Hematopoietic multipotent progenitor cell treated with erythropoietin and hydrocortisone succinate and interleukin-3 and kit ligand, for 4 days (in vitro differentiated cells): Measurements from ENCODE around the gene MT1B.
"Not testable (repeated sequence)": the region's sequence is repeated elsewhere in the genome, so short reads cannot be mapped to it uniquely, and the experiment has no call there.

Source experiments
- DNase-seq: peaks from one replicate; pipeline ENCODE4 v3.0.0-alpha.2; 2015

The MT1B gene

DNA sequence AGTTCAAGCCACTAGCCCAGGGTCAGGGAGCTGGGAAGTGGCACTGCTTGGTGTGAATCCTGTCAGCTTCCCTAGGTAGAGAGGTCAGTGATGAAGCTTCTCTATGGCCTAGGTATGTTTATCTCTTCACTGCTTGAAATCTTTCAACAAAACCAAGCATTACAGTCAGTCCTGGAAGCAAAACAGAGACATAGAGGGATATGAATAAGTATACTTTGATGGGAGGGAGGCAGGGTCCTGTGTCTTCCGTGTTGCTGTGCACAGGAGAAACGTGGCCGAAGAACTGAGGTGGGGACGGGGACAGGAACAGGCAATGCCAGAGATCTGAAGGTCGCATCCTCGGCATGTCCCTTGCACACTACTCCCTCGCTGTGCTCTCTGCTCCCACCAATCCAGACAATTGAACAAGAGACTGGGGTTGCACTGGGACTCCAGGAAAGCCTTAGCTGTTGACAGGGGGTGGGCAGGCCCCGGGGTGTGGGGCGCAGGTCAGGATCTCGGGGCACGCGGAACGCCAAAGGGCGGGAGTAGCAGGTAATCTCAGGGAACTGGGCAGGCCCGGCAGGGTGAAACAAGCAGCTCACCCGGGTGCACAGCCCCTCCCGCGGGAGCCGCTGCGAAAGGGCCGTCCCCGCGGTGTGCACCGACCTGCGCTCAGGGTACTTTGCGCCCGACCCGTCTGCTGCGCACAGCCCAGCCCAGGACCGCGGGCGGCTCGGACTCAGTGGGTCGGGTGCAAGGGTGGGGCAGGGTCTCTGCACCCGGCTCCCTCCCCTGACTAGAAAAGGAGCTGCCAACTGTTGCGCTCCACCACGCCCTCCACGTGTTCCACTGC is 17.5 kb downstream of the MT1B start, which contains the start of gene MT1H:
TSS of gene MT1H (plus strand) at position 810 of the 835 bp plus-strand sequence. CDS start 71 bp downstream, outside the sequence.
- DNase-seq: peak; percentile 63

DNA sequence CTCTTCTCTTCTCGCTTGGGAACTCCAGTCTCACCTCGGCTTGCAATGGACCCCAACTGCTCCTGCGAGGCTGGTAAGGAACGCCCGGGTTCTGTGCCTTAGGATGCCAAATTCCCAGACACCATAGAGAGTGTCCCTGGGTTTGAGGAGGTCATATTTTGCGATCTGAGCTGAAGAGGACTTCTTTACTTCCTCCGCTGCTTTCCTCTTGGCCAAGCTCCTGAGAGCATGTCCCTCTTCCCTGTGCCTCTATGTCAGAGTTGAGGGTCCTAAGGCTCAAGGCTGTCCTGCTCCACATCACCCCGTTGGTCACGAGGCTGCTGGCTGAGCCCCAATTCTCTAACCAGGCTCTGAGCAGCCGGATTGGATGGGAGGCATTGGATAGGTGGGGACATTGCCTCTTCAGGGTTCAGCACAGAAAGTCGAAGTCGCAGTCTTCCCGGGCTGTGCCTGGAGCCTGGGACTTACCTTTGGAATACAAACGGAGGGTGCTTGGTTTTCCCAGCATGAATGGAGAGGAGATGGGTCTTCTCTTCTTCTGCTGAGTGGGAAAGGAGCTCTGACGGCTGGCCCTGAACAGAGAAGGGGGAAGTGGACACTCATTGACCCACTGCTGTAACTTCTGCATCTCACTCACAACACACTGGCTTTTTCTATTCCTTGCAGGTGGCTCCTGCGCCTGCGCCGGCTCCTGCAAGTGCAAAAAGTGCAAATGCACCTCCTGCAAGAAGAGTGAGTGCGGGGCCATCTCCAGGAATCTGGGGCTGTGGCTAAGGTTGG is 18.3 kb downstream of the MT1B start:
- no peak for DNase-seq

DNA sequence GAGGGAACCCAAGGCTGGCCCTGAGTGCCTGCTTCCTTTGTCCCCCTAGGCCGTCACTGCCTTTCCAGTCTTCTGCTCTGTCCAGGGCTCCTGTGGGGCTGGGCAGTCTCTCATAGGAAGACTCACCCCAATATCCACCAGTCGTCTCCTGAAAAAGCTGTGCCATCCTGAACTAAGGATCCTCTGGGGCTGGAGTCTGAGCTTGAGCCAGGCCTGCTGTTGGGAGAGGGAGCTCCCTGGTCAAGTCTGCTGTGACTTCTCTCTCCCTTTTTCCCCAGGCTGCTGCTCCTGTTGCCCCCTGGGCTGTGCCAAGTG is 18.9 kb downstream of the MT1B start:
- DNase-seq: no peak

DNA sequence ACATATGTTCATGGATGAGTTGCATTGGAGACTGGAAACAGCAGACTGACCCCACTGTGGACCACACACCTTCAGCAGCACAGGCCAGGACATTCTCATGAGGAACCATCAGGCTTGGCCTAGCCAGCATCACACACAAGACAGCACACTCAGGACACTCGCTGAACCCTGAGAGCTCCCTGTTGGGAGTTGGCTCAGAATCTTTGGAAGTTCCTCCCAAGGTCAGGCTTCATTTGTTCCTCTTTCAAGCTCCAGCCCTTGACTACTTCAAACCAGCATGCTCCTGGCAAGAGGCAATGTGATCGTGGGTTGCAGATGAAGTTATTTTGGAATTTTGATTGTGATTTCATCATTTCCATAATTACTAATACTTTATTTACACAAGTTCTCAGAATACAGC is 20.0 kb downstream of the MT1B start:
- not testable (repeated sequence) for DNase-seq

DNA sequence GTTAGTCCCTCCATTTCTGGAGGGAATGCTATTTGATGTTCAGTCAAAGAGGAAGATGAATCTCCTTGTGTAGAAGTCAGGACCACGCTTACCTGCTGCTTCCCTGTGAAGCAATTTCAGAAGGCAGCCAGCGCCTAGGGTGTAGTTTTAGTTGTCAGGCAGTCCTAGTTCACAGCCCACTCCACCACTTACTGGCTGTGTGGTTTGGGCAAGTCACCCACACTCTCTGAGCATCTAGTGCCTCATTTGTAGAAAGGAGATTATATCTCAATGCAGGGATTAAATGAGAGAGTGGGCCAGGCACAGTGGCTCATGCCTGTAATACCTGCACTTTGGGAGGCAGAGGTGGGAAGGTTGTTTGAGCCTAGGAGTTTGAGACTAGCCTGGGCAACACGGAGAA is 20.5 kb downstream of the MT1B start:
- DNase-seq: not testable (repeated sequence)

DNA sequence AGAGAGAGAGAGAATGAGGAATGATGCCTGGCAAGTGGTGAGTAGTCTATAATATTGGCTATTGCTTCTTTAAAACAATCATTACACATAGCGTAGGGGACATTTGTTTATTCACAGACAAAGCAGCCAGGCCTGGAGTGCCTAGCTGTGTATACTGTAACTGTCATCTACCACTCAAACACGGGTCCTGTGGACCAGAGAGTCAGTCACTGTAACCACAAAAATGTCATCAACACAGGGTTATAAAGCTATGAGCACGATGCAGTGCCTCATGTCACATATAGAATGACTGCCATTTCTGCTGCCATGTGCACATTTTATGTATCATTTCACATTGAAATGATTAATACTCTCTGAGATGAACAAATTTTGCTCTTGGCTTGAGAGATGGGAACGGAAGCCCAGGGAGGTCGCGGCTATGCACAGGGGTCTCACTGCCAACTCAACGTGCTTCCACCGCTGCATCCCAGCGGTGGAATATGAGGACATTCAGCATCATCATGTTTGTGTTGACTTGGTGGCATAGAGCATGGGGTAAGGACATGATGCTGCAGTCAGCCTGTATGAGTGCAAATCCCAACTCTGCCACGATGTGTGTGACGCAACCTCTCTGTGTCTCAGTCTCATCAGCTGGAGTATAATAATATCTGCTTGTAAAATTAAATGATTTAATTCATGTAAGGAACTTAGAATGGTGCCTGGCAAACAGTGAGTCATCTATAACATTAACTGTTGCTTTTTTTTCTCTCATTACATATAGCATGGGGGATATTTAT is 21.3 kb downstream of the MT1B start:
- DNase-seq: no peak

DNA sequence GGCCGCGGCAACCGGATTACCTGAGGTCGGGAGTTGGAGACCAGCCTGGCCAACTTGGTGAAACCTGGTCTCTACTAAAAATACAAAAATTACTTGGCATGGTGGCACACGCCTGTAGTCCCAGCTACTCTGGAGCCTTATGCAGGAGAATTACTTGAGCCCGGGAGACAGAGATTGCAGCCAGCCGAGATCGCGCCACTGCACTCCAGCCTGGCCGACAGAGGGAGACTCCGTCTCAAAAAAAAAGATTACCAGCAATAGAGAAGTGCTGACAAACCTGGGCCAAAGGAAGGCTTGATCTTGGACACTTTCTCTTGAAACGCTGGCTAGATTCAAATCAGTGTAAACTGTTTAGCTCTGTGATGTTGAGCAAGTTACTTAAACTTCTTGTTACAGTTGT is 22.2 kb downstream of the MT1B start:
- peak; percentile 75 for DNase-seq

DNA sequence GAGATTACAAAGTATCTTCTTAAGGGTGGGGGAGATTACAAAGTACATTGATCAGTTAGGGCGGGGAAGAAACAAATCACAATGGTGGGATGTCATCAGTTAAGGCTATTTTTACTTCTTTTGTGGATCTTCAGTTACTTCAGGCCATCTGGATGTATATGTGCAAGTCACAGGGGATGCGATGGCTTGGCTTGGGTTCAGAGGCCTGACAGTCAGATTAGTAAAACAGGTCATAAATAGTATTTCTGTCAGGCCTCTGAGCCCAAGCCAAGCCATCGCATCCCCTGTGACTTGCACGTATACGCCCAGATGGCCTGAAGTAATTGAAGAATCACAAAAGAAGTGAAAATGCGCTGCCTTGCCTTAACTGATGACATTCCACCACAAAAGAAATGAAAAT is 22.9 kb downstream of the MT1B start:
- DNase-seq: not testable (repeated sequence)

DNA sequence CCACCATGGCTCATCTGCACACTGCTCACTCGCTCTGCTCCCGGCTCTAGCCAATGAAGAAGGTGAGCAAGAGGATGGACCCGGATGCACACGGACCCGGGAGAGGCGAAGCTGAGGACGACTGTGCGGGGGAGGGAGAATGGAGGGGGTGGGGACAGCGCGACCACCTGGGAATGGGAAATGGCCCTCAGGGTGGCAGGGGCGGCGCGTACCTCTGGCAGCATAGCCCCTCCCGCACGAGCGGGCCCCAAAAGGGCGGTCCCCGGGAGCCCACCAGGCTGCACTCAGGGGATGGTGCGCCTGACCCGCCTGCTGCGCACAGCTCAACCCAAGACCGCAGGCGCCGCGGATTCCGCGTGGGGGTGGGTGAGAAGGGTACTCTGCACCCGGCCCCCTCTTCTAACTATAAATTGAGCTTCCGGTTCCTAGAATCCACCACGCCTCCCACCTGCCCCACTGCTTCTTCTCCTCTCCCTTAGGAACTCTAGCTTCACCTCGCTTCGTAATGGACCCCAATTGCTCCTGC is 24.1 kb downstream of the MT1B start:
- peak; percentile 26 for DNase-seq

DNA sequence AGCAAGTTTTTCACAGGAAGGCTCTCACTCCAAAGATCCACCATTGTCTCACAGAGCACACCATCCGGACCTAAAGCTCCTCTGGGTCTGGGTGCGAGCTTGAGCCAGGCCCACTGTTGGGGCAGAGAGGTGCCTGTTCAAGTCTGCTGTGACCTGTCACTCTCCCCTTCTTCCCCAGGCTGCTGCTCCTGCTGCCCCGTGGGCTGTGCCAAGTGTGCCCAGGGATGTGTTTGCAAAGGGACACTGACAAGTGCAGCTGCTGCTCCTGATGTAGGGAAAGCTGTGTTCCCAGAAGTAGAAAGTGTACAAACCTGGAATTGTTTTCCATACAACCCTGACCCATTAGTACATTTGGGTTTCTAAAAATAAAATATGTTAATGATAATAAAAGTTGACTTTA is 25.8 kb downstream of the MT1B start:
- DNase-seq: no peak

DNA sequence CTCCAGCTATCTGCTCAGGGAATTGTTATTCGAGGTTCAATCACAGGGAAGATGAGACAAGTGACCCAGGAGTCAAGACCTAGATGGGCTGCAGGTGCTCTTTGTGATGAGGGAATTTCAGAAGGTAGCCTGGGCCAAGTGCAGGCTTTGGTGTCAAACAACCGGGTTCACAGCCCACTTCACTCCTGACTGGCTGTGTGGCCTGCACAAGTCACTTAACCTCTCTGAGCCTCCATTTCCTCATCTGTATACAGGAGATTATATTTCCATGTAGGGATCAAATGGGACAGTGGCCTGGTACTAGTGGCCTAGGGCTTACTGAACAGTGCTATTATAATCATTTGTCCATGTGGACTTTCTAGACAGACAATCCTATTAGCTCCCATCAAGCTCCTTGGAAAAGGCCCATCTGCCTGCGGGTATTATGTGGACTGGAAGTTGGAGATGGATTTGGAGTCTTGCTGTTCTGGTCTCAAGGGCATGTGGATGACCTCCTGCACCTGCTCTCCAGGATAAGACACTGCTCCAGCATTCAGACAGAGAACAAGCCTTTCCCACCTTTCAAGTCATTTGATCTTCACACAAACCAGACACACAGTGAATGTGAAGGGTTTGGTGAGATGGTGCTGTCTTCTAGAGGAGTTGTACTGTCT is 27.5 kb downstream of the MT1B start:
- no peak for DNase-seq

DNA sequence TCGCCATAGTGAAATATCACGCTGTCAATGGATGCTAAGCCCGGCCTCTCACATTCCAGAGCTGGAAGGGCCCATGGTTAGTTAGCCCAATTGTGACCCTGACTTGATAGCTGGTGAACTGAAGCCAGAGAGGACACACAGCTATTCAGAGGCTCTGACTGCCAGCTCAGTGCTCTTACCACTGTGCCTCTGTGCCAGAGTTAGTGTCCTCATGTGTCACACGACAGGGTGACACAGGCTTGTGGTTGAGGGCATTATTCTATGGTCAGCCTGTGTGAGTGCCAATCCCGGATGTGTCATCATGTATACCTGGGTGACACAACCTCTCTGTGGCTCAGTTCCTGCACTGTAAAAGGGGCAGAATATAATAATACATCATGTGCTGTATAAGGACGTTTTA is 28.1 kb downstream of the MT1B start:
- no peak for DNase-seq

DNA sequence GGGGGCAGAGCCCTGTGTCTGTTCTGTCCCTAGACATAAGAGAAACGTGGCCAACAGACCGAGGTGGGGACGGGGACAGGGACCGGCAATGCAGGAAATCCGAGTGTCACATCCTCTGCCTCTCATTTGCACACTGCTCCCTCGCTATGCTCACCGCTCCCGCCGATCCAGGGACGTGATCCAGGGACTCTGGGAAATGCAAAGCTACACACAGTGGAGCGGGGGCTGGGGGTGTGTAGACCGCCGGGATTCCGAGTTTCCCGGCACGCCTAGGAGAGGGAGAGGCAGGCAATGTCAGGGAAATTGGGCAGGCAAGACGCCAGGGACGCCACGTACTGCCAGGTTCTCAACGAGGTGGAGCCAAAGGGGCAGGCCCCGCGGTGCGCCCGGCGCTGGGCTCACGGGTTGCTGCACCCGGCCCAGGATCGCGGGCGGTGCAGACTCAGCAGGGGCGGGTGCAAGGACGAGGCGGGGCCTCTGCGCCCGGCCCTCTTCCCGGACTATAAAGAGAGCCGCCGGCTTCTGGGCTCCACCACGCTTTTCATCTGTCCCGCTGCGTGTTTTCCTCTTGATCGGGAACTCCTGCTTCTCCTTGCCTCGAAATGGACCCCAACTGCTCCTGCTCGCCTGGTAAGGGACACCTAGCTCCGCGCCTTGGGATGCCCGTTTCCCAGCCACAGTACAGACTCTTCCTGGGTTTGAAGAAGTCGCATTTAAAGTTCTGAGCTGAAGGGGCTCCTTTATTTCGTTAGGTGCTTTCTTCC is 30.4 kb downstream of the MT1B start, which contains the start of gene MT1X:
TSS of gene MT1X (plus strand) at position 532 of the 764 bp plus-strand sequence. CDS start at position 603, 71 bp downstream.
- DNase-seq: peak; percentile 96

DNA sequence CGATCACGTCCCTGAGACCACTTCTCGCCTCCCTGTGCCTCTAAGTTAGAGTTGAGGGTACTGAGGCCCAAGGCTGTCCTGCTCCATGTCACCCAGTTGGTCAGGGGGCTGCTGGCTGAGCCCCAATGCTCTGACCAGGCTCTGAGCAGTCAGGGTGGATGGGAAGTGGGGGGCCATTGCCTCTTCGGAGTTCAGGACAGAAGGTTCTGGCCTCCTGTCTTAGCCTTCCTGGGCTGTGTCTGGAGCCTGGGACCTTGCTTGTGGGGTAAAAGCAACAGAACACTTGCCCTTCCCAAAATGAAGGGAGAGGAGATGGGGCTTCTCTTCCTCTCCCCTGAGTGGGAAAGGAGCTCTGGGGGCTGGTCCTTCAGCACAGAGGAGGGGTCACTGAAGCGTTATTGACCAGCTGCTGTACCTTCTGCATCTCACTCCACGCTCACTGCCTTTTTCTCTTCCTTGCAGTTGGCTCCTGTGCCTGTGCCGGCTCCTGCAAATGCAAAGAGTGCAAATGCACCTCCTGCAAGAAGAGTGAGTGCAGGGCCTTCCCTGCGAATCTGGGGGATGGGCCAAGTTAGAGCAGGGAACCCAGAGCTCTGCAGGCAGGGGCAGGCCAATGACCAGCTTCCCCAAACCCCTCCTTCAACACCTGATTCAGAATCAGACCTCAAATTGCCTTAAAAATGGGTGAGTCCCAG is 31.2 kb downstream of the MT1B start:
- DNase-seq: no peak

DNA sequence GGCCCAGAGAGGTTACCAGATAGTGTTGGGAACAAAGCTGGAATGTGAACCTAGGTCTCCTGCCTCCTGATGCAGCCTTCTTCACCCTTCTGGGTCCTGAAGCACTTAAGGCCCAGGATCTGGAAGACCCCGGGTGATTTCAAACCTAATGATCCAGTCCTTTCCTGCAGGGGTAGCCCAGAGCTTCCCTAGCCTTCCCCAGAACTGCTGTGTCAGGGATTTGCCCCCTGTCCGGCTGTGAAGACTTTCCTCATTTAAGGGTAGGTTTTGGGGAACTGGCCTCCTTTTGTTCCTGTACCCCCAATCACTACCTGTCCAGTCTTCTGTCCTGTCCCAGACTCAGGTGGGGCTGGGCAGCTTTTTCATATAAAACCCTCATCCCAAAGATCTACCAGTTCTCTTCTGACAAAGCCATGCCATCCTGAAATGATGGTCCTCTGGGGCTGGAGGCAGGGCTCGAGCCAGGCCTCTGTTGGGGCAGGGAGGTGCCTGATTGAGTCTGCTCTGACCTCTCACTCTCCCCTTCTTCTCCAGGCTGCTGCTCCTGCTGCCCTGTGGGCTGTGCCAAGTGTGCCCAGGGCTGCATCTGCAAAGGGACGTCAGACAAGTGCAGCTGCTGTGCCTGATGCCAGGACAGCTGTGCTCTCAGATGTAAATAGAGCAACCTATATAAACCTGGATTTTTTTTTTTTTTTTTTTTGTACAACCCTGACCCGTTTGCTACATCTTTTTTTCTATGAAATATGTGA is 31.9 kb downstream of the MT1B start:
- DNase-seq: no peak

DNA sequence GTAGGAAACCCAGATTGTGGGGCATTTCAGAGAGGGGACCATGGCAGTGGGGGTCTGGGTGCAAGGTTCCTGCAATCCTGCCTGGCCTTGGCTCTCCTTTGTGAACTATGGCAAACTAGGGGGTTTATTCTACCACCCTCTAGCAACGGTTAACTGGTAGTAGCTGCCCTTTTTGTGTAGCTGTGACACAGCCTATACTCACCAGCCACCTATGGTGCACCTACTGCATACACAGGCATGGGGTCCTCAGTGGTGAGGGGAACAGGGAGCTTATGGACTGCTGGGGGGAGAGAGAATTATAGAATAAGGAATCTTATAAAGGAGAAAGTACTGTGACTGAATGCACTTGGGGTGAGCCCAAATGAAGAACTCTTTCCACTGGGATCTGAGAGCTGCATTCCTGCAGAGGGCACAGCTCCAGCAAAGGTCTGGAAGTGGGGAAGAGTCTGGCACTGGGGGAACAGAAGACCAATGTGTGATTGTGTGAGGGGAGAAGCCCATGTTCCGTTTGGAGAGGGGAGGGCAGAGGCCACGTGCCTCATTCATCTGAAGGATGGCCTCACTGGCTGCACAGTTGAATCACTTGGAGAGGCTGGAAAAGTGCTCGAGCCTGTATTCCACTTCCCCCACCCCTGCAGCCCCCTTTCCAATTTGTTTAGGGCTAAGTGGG is 32.7 kb downstream of the MT1B start:
- no peak for DNase-seq

DNA sequence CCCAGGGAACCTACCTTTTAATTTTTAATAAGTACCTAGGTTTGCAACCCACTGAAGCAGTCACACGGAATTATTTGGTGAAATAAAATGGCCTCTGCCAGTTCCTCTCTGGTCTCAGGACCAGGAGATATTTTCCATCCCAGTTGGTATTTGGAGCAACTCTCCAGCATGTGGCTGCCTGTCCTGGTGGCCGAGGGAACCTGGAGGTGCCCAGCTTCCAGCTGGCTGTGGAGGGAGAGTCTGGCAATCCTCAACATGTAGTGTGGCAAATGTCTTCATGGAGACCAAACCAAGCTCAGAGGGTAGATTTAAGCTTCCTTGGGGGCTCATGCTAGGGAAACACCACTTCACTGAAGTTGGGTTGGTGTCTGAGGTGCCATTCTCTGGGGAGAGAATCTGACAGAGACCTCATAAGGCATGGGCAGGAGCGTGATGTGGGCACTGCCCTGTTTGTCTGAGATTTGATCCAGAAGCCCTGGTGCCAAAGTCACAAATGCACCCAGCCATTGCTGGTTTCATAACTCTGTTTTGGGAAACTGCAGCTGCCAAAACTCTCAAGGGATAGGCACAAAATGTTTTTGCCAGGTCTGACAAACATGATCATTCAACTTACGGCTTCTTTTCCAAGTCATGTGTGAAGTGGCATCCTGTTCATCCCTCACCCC is 33.4 kb downstream of the MT1B start:
- no peak for DNase-seq

DNA sequence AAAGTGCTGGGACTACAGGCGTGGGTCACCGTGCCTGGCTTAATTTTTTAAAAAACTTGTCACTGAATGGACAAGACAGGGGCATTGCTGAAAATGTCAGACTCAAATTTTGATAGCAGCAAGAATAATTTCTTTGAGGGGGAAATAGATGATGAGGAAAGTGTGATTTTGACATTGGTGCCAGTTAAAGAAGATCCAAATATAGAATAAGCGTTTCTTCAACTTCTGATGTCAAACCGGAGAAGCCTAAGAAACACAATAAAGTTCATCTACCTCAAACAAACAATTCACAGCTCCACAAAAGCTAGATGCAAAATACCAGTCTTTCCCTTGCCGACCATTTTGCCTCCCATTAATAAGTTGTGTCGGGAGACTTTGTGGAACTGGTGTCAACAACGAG is 35.1 kb downstream of the MT1B start:
- no peak for DNase-seq

DNA sequence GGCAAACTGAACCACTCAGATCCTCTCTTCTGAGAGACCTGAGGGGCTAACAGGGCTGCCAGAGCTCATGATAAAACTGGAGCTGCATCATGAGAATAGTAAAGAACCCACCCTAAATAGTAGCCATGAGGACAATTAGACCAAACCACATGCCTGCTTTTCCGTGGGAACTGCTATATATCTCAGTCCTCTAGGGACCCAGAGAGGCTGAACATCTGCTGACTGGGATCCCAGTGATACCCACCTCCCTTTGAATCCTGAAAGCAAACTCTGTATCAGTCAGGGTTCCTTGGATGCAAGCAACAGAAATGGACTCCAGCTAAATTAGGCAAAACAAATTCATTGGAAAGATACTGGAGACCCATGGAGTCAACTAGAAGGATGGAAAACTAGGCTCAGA is 37.1 kb downstream of the MT1B start:
- DNase-seq: no peak
